H7 (cell line): Measurements from ENCODE around the gene REEP1. TPM values are rescaled to one million over a fixed set of nuclear protein-coding genes. Genes with fewer than 3 reads are reported as not detected.

Experiments
- DNase-seq: peaks from one replicate; pipeline ENCODE4 v3.0.0; 2012
- H3K27me3 ChIP-seq: 2 replicates; pipeline ENCODE4 v1.6.0; 2011; ENCODE audit warnings: mild to moderate bottlenecking, low read length; ENCODE audit not compliant: control insufficient read depth, insufficient read depth
- H3K36me3 ChIP-seq: replicated peaks from 2 replicates; pipeline ENCODE4 v1.5.1; 2011; ENCODE audit warnings: low read length; ENCODE audit not compliant: control insufficient read depth, insufficient read depth
- H3K4me3 ChIP-seq: 2 replicates; pipeline ENCODE4 v1.5.1; 2011; ENCODE audit warnings: low read depth, mild to moderate bottlenecking, control low read depth, low read length, moderate library complexity; ENCODE audit not compliant: insufficient read depth
- total RNA-seq: library from RNA; depleted of rRNA; stranded (reverse); fragments of >200 nt; shearing (Covaris generic); gene quantifications from 2 replicates; pipeline ENCODE4 v1.2.3, GENCODE V29; 2014

The REEP1 gene
- total RNA-seq, 1 experiment from 2014 or later: 0.48 TPM

DNA sequence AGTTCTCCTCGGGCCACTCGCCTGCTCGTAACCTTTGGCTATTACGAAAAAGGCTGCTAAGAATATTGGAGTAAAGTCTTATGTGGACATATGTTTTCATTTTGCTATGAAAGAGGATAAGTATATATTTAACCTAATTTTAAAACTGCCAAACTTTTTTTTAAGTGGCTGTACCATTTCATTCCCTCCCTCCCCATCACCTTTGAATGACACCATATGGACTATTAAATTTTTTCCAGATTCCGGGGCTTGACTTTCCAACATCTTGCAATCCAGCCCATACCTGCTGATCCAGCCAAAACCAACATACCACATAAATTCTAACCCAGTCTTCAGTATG, 31.5 kb downstream of the REEP1 start:
- DNase-seq: no peak
- Histone ChIP-seq H3K36me3 (no peaks in the 10 kb centered on the region), H3K27me3 (no peaks in the 10 kb centered on the region), H3K4me3 (no peak overlapping the region)

DNA sequence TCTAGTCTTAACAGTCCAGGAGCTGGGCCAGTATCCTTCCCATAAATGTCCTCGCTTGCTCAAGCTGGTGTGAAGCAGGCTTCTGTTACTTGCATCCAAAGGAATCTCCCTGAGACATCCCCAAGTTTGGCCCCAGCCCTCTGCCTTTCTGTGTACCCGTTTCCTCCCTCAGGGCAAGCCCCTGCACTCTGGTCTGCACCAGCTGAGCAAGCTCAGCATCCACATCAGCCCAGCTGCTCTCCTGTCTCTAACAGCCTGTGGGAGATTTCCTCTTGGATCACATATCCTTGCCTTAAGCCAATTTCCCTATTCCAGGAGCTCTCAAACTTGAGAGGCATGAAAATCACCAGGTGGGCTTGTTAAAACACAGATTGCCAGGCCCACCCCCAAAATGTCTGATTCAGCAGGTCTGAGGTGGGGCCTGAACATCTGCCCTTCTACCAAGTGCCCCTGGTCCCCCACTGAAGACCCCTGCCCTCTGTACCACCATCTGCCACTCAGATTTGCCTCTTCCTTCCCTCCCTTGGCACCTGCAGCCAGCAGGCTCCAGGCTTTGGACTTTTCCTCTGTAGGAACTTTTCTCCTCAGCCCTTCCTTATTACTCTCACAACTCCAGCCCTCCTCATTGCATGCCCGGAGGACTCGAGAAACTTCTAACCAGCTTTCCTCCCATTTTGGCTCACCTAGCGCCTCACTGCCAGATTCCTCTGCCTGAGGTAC, 32.1 kb downstream of the REEP1 start:
- H3K36me3 ChIP-seq: no peaks in the 10 kb centered on the region
- no peak for DNase-seq
- H3K4me3 ChIP-seq: no peak overlapping the region
- no peaks in the 10 kb centered on the region for H3K27me3 ChIP-seq

DNA sequence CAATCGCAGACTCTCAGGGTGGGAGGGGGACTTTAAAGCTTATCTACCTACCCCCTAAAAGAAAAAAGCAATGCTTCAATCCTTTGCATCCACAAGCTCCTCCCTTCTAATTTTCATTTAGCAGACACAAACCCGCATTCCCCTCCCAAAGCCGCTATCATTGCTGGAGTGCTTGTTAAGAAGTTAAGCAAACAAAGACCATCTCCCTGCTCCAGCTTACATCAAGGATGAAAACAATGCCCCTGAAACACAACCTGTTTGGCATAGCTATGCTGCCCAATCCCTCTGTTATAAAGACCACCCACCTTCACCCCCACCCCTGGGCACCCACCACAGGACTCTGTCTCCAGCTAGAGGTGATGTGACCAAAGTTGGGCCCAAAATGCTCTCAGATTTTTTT, 33.0 kb downstream of the REEP1 start:
- no peak for DNase-seq
- Histone ChIP-seq H3K4me3 (no peak overlapping the region), H3K36me3 (no peaks in the 10 kb centered on the region), H3K27me3 (no peaks in the 10 kb centered on the region; the same call in 1 of the 2 replicates)

DNA sequence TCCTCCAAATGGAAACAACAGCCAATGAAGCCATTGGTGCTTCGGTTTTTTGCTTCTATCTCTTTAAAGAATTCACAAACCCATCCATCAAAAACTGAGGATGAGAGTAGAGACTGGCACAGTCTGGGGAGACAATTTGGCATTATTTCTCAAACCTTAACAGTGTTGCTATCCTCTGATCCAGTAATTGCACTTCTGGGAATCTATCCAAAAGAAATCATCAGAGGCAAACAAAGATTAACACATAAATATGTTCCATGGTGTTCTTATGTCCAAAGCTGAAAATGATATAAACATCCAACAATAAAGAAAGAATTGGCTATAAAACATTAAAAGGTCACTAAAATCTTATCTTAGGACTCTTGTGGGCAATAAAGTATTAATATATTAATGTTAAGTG, 35.1 kb downstream of the REEP1 start:
- Histone ChIP-seq H3K27me3 (no peaks in the 10 kb centered on the region; the same call in 1 of the 2 replicates), H3K36me3 (no peaks in the 10 kb centered on the region), H3K4me3 (no peak overlapping the region)
- no peak for DNase-seq

DNA sequence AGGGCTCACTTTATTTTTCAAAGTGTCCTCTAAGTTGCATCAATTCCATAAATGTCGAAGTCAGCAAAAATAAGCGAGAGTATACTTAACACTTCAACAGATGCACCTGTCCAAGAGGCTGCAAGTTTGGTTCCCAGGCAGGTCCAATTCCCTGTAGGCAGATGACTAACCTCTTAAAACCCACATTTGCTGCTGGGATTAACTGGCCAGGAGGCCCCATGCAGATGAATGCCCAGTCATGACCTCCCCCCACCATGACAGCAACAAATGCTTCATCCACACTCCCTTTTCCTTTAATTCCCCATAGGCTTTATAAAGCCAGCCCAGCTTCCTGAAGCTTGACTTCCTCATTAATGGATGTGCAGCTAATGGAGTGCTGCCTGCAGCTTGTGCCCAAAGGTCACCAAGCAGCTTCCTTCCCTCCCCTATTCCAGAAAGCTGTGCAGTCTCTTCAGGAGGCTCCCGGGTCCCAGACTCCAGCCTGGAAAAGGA, 35.7 kb downstream of the REEP1 start:
- H3K36me3 ChIP-seq: no peaks in the 10 kb centered on the region
- DNase-seq: no peak
- H3K27me3 ChIP-seq: no peaks in the 10 kb centered on the region; the same call in 1 of the 2 replicates
- no peak overlapping the region for H3K4me3 ChIP-seq

DNA sequence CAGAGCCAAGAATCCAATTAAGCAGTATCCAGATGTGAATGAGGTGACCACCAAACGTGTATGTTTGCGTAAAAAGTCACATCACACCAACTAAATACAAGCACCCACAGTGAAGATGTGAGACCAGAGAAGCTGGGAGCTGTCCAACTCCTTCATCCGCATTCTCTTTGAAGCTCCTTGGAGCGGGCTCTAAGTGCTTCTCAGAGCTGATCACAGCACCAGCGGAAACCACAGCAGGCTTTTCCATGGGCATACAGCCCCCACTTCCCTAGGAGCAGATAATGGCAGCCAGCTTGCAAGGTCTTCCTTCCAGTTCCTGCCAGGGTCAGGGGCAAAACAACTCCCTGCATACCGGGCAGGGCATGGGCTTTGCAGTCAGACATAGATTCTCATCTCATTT, 36.4 kb downstream of the REEP1 start:
- Histone ChIP-seq H3K4me3 (no peak overlapping the region), H3K27me3 (no peaks in the 10 kb centered on the region; the same call in 1 of the 2 replicates), H3K36me3 (no peaks in the 10 kb centered on the region)
- no peak for DNase-seq

DNA sequence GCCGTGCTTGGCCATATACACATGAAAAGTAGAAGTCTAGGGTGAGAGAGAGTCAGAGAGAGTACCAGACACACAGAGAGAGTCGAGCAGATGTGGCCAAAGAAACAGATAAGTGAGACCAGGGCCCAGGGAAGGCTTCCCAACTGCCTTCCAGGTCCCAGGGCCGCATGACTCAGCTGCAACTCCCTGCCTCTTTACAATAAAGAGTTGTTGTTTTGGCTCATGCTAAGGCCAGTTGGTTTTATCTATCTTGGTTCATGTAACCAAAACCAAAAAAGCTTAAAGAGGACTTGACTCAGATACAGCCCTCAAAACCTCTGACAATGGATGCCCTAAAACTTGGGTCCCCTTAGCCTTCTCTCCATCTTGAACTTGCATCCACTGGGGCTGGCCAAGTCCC, 36.9 kb downstream of the REEP1 start:
- no peak for DNase-seq
- Histone ChIP-seq H3K4me3 (no peak overlapping the region), H3K27me3 (no peaks in the 10 kb centered on the region; the same call in 1 of the 2 replicates), H3K36me3 (no peaks in the 10 kb centered on the region)

DNA sequence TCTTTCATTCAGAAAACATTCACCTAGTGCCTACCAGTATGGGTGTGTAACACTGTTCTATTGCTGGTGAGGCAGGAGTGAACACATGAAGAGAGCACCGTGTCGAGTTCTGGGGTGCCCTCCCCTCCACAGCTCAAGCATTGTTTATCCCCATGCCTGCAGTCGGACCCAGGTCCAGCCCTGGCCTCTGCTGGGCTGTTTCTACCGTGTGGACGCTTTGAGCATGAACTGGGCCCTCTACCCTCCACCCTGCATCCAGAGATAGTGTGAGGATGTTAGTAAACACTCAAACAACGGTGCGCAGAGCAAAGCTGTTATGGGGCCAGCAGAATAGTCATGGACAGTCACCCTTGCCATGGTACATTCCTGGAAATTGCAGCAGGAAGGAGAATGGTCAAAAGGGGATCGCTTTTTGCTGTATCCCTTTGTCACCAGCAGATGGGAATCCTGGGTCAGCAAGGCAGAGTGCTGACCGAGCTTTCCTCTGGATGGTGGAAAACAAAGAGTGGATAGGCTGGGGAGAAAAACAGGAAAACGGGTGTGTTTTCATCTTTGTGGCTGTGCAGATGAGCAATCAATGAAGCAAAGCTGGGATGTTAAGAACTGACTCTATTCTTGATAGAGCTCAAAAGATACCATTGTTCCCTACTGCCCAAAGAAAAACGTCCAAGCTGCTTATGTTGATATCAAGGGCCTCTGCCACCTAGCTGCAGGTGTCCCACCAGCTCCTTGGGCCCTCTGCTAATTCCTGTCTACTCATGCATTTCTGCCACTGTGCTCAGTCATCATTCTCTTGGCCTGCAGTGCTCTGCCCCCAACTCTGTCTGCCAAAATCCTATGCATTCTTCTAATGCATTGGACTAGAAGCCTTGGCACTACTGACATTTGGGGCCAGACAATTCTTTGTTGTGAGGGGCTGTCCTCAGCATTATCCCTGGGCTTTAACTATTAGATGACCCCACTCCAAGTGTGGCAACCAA, 38.7 kb downstream of the REEP1 start:
- no peaks in the 10 kb centered on the region; the same call in 1 of the 2 replicates for H3K27me3 ChIP-seq
- no peaks in the 10 kb centered on the region for H3K36me3 ChIP-seq
- peak; percentile 67 for DNase-seq
- no peak overlapping the region for H3K4me3 ChIP-seq

DNA sequence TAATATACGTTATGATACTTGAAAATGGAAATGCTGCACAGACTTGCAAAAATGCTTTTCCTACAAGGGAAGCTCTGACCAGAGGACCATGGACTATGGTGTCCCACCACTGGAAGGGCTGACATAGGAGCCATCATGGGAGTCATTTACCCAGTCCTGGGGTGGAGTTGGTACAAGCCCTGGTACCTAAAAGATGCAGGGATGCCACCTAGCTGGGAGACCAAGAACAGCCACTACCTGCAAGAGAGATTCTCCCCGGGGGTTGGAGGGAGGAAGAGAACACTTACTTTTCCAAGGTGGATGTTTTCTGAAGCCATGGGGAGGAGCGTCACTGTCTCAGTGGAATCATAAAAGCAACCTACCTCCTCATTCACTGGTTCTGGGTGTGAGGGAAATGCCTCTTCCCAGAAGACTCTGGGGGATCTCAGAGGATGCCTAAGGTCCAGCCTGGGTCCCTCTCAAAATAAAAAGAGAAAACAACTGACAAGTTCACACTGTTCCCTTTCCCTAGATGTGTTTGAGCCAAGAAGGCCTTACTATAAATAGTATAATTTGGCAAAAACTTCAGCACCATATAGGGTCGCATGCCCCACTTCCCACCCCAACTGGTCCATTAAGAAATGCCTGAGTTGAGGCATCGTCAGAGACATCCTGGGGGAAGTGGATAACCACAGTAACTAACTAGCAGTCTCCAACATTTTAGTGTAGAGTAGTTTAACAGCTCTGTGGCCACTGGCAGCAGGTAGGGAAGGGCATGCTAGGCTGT, 39.9 kb downstream of the REEP1 start:
- H3K4me3 ChIP-seq: no peak overlapping the region
- H3K36me3 ChIP-seq: no peaks in the 10 kb centered on the region
- DNase-seq: peak; percentile 44
- H3K27me3 ChIP-seq: no peaks in the 10 kb centered on the region; the same call in 1 of the 2 replicates

DNA sequence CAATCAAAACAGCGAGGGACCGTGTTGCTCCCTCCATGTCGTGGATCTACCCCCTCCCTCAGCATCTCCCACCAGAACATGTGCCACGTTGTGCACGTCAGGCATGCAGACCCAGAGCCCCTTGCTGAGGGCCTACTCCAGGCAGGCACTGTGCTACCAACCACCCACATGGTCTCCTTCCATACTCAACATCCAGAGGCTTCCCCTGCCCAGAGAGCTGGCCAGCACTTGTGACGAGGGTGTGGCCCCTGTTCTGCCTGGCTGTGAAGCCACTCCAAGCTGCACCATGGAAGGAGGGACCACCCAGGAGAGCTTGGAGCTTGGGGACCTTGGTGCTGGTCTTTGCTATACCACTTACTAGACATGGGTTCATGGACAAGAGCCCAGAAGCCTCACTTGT, 40.5 kb downstream of the REEP1 start:
- DNase-seq: no peak
- Histone ChIP-seq H3K4me3 (no peak overlapping the region), H3K36me3 (no peaks in the 10 kb centered on the region), H3K27me3 (no peaks in the 10 kb centered on the region; the same call in 1 of the 2 replicates)

DNA sequence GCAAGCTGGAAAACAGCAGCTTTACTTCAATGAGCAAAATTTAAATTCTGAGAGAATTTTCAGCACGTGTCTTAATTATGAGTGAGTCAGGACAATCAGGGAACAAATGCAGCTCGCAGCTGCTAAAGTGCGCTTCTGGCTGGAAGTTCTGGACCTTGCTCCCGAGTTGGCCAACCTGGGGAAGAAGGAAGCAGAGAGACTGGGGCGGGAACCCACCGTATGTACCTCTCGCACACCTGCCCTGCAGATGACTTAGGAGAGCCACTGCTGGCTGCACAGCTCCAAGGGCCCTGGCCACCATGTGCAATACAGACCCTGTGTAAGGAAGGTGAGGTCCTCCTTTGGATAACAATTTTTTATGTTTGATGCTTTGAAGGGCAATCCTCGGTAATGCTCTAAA, 42.4 kb downstream of the REEP1 start:
- Histone ChIP-seq H3K4me3 (no peak overlapping the region), H3K27me3 (no peaks in the 10 kb centered on the region; the same call in 1 of the 2 replicates), H3K36me3 (no peaks in the 10 kb centered on the region)
- no peak for DNase-seq

DNA sequence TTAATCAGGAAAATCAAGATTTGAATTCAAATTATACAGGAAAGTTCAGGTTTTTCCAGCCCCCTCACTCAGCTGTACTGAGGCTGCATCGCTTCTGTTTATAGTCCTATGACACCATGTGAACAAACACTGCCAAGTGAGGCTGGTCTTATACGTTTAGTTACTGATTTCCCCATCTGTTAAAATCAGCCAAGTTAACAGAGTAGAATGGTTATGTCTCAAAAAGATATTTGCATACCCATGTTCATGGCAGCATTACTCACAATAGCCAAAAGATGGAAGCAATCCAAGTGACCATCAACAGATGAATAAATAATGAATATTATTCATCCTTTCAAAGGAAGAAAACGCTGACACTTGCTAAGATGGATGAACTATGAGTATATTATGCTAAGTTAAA, 43.8 kb downstream of the REEP1 start:
- H3K4me3 ChIP-seq: no peak overlapping the region
- no peak for DNase-seq
- no peaks in the 10 kb centered on the region for H3K36me3 ChIP-seq
- no peaks in the 10 kb centered on the region for H3K27me3 ChIP-seq

DNA sequence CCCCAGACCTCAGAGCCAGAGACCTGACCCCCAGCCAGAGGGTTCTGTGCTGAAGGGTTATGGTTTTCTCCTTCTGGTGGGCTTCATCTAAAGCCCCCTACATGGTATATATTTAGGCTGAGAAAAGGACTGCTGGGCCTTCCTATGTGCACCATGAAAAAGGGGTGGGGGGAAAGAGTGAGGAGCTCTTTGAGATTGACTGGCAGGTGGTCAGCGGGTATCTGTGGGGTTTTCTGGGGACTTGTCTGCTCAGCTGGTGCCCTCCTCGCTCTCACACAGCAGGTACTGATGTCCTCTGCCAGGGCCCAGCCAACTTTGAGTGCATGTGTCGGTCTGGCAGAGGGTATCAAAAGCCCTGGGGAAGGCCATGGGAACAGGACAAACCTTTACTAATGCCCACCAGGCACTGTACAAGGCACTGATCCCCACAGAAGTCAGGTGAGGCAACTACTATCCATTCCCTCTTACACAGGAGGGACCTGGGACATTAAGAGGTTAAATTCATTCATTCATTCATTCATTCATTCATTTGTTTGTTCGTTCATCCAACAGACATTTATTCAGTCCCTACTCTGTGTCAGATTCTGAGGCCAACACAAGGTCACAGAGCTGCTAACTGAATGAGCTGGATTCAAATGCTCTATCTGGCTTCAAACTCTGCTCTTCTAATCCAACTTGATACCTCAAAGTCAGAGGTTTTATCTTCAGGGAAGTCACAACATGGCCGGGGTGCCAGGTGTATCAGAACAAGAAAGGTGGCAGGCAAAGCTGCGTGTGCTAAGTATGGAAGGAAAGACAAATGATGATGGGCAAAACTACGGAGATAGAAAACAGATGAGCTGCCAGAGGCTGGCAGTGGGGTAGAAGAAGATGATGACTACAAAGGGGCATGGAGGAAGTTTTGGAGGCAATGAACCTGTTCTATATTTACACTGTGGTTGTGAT, 44.6 kb downstream of the REEP1 start:
- no peak for DNase-seq
- no peaks in the 10 kb centered on the region for H3K27me3 ChIP-seq
- H3K36me3 ChIP-seq: no peaks in the 10 kb centered on the region
- no peak overlapping the region for H3K4me3 ChIP-seq
